K562 (cell line): Measurements from ENCODE around the gene RNF214. TPM values are rescaled to one million over a fixed set of nuclear protein-coding genes. Genes with fewer than 3 reads are reported as not detected.

Source experiments
- ATAC-seq: fragments of 200-7000 bp; cut with Tn5 transposase; 3 replicates; pipeline ENCODE4 v1.9.1; 2020; ENCODE audit warnings: moderate library complexity
- BruUV-seq: library from RNA; stranded (reverse); fragments of 400-500 nt; replicated peaks from 2 replicates; lab custom pipeline; 2021; lab: Mats Ljungman, UMichigan
- CTCF ChIA-PET: fragments of 300-600 bp; formaldehyde crosslinking; extraction: SDS; loops from one replicate; lab custom pipeline; 2021; ENCODE audit warnings: low intra/inter-chr PET ratio; lab: Yijun Ruan, JAX
- POLR2A ChIA-PET: fragments of 300-600, 350-650 bp; sonication (Branson Sonifier 250); formaldehyde crosslinking; extraction: SDS; loops from one replicate; lab custom pipeline; 2021; ENCODE audit warnings: antibody characterized with exemption, inconsistent platforms; lab: Yijun Ruan, JAX
- DNase-seq, 4 experiments: peaks; one replicate each; pipeline versions ENCODE4 v3.0.0 to v3.0.0-alpha.2; 2011 to 2018; ENCODE audit warnings: low spot score in 3 of 4, mixed read lengths in 3 of 4; ENCODE audit errors: extremely low read depth in 1 of 4
- FAIRE-seq: peaks from 2 replicates; lab custom pipeline; 2011; peaks lifted over from hg19 to GRCh38; lab: Jason Lieb, UNC
- H2AFZ ChIP-seq: 2 replicates; pipeline ENCODE4 v1.6.0; 2011; ENCODE audit warnings: low read depth, low read length, control low read depth, inconsistent platforms
- H3K27ac ChIP-seq: fragments of 200-600 bp; 3 replicates; pipeline ENCODE4 v1.8.0; 2011; ENCODE audit warnings: low read depth, mild to moderate bottlenecking, control low read depth, inconsistent platforms, low read length, moderate library complexity, mixed read lengths; ENCODE audit errors: extremely low read depth
- H3K27me3 ChIP-seq, 2 experiments: fragments of 300-600 bp in 1 of 2; 2 replicates in 1 of 2; 3 replicates in 1 of 2; pipeline versions ENCODE4 v1.6.0 to v1.8.0; 2011; ENCODE audit warnings: inconsistent platforms in 2 of 2, low read length in 2 of 2, mild to moderate bottlenecking in 1 of 2, mixed read lengths in 1 of 2, moderate library complexity in 1 of 2; ENCODE audit not compliant: control insufficient read depth in 2 of 2, insufficient read depth in 2 of 2
- H3K36me3 ChIP-seq: fragments of 300-600 bp; 3 replicates; pipeline ENCODE4 v1.8.0; 2011; ENCODE audit warnings: mild to moderate bottlenecking, low read length, inconsistent platforms; ENCODE audit not compliant: control insufficient read depth, insufficient read depth
- H3K4me1 ChIP-seq, 2 experiments: fragments of 200-600 bp in 1 of 2; replicated peaks in 1 of 2; 2 replicates in 1 of 2; 3 replicates in 1 of 2; pipeline versions ENCODE4 v1.5.1 to v1.8.0; 2011; ENCODE audit warnings: inconsistent platforms in 2 of 2, low read length in 2 of 2, mild to moderate bottlenecking in 1 of 2, mixed read lengths in 1 of 2, moderate library complexity in 1 of 2; ENCODE audit not compliant: control insufficient read depth in 2 of 2, insufficient read depth in 2 of 2
- H3K4me2 ChIP-seq: 2 replicates; pipeline ENCODE4 v1.6.1; 2011; ENCODE audit warnings: low read length, control low read depth, inconsistent platforms, mixed read lengths; ENCODE audit not compliant: insufficient read depth
- H3K4me3 ChIP-seq: fragments of 200-600 bp; sonication (generic), shearing (Covaris generic); 2 replicates; pipeline ENCODE4 v1.5.1; 2016; ENCODE audit warnings: control low read depth, inconsistent platforms
- H3K79me2 ChIP-seq: fragments of 200-600 bp; 3 replicates; pipeline ENCODE4 v1.8.0; 2011; ENCODE audit warnings: low read length, inconsistent platforms; ENCODE audit not compliant: control insufficient read depth, insufficient read depth
- H3K9ac ChIP-seq, 2 experiments: 2 replicates each; pipeline versions ENCODE4 v1.6.0 to v1.6.1; 2011; ENCODE audit warnings: low read depth in 2 of 2, low read length in 2 of 2, control low read depth in 1 of 2, inconsistent platforms in 1 of 2, mild to moderate bottlenecking in 1 of 2, mixed read lengths in 1 of 2; ENCODE audit not compliant: insufficient read depth in 1 of 2
- H3K9me1 ChIP-seq: one replicate; pipeline ENCODE4 v1.6.0; 2011; ENCODE audit warnings: inconsistent platforms, mild to moderate bottlenecking, low read length, moderate library complexity; ENCODE audit not compliant: control insufficient read depth, insufficient read depth
- H3K9me3 ChIP-seq: replicated peaks from 2 replicates; pipeline ENCODE4 v1.5.1; 2011; ENCODE audit warnings: low read depth, low read length, inconsistent platforms; ENCODE audit not compliant: control insufficient read depth, insufficient read depth
- H4K20me1 ChIP-seq: replicated peaks from 2 replicates; pipeline ENCODE4 v1.6.1; 2011; ENCODE audit warnings: low read length, inconsistent platforms, mixed read lengths; ENCODE audit not compliant: control insufficient read depth, insufficient read depth
- BRD9 ChIP-seq: fragments of 450-650 bp; IDR thresholded peaks from 2 replicates; pipeline ENCODE4 v1.6.1; 2018; ENCODE audit warnings: low read depth; ENCODE audit not compliant: partially characterized antibody
- ELK3 ChIP-seq: fragments of 450-650 bp; formaldehyde crosslinking; IDR thresholded peaks from 2 replicates; pipeline ENCODE4 v1.4.0; 2020; ENCODE audit warnings: mild to moderate bottlenecking
- FOXK1 ChIP-seq: sonication (generic); formaldehyde crosslinking; IDR thresholded peaks from 2 replicates; pipeline ENCODE4 v1.8.0; 2022; ENCODE audit warnings: missing genetic modification reagents, mild to moderate bottlenecking, borderline replicate concordance
- GABPB1 ChIP-seq: sonication (generic); formaldehyde crosslinking; IDR thresholded peaks from 2 replicates; pipeline ENCODE4 v1.8.0; 2022; ENCODE audit warnings: mild to moderate bottlenecking, missing genetic modification reagents
- GATA2 ChIP-seq: sonication (generic); formaldehyde crosslinking; IDR thresholded peaks from 2 replicates; pipeline ENCODE4 v1.4.0; 2020; ENCODE audit warnings: mild to moderate bottlenecking, missing genetic modification reagents
- IRF2 ChIP-seq: sonication (generic); formaldehyde crosslinking; IDR thresholded peaks from 2 replicates; pipeline ENCODE4 v1.8.1; 2022; ENCODE audit warnings: mild to moderate bottlenecking, missing genetic modification reagents
- MECOM ChIP-seq: fragments of 250-450 bp; sonication (Bioruptor Pico); IDR thresholded peaks from 2 replicates; pipeline ENCODE4 v1.8.0; 2022; ENCODE audit warnings: inconsistent platforms
- NFIC ChIP-seq: fragments of 450-650 bp; IDR thresholded peaks from 2 replicates; pipeline ENCODE4 v1.6.1; 2017; ENCODE audit warnings: mild to moderate bottlenecking, inconsistent platforms
- SMARCC2 ChIP-seq: fragments of 450-650 bp; IDR thresholded peaks from 2 replicates; pipeline ENCODE4 v1.6.1; 2017; ENCODE audit warnings: antibody characterized with exemption, moderate library complexity, mild to moderate bottlenecking, low read depth
- TAL1 ChIP-seq: fragments of 450-650 bp; IDR thresholded peaks from 2 replicates; pipeline ENCODE4 v1.6.1; 2016; ENCODE audit warnings: mild to moderate bottlenecking
- TBL1XR1 ChIP-seq, 2 experiments: IDR thresholded peaks; 2 replicates each; pipeline ENCODE4 v1.6.1; 2012; ENCODE audit warnings: improper control_type of control experiment in 2 of 2, low read length in 2 of 2, mild to moderate bottlenecking in 1 of 2
- TEAD2 ChIP-seq: fragments of 450-650 bp; IDR thresholded peaks from 2 replicates; pipeline ENCODE4 v1.6.1; 2016; ENCODE audit warnings: missing genetic modification characterization, control low read depth, missing compliant biosample characterization
- ZFX ChIP-seq: sonication (generic); formaldehyde crosslinking; IDR thresholded peaks from 2 replicates; pipeline ENCODE4 v1.8.0; 2022; ENCODE audit warnings: mild to moderate bottlenecking, missing genetic modification reagents, moderate library complexity
- ZNF146 ChIP-seq: IDR thresholded peaks from one replicate; pipeline ENCODE4 v1.6.1; 2018; ENCODE audit warnings: missing compliant biosample characterization; ENCODE audit not compliant: unreplicated experiment
- ZNF584 ChIP-seq: fragments of 200-800 bp; sonication (Bioruptor generic); IDR thresholded peaks from 2 replicates; pipeline ENCODE4 v1.6.1; 2016; ENCODE audit warnings: low read depth, mild to moderate bottlenecking, missing genetic modification characterization, missing compliant biosample characterization
- ZSCAN32 ChIP-seq: fragments of 450-650 bp; formaldehyde crosslinking; IDR thresholded peaks from 2 replicates; pipeline ENCODE4 v1.4.0; 2020; ENCODE audit warnings: mild to moderate bottlenecking, moderate library complexity
- WGBS: fragments of 100-300 bp; shearing (Covaris generic); methylation state at CpG from one replicate; pipeline ENCODE4 v1.1.6; 2016; ENCODE audit warnings: low coverage, mixed read lengths; ENCODE audit not compliant: insufficient coverage; ENCODE audit errors: missing lambda C conversion rate; 5-methylcytosine and 5-hydroxymethylcytosine counted together
- in situ Hi-C: fragments of 300-500 bp; cut with MboI; formaldehyde crosslinking; loops from 4 replicates; pipeline ENCODE4 v1.15.0; 2018; ENCODE audit warnings: inconsistent platforms, mixed read lengths
- intact Hi-C: fragments of 100-400 bp; cut with micrococcal nuclease; formaldehyde crosslinking; loops from 2 replicates; pipeline ENCODE4 v1.14.2; 2022
- polyA plus RNA-seq, 8 experiments: library from polyadenylated mRNA; depleted of rRNA in 4 of 8; stranded (reverse) in 5 of 8; unstranded in 3 of 8; fragments of >200 nt; fragmentation: Nextera tagmentation in 2 of 8; fragmentation: Illumina TruSeq in 1 of 8; extraction: Ambion mirVana in 2 of 8; extraction: Trizol in 1 of 8; gene quantifications; 2 replicates each; pipeline versions ENCODE4 v1.2.1 to v1.2.3, GENCODE V29; 2011 to 2014; ENCODE audit warnings: inconsistent platforms in 1 of 8, missing spikeins in 1 of 8
- total RNA-seq, 7 experiments: library from RNA; depleted of rRNA in 6 of 7; stranded (reverse); fragments of >200 nt in 6 of 7; fragmentation: Illumina TruSeq in 2 of 7; extraction: Trizol in 2 of 7; gene quantifications; 2 replicates each; pipeline versions ENCODE4 v1.2.1 to v1.2.3, GENCODE V29; 2011 to 2021; ENCODE audit warnings: low replicate concordance in 1 of 7

RNF214 gene
- total and polyA plus RNA-seq, 9 of the 15 experiments (the other 6 are each of a cell fraction or from before 2014, with no cell fraction given) = 6.6 to 24.8 (median 11.9) TPM

DNA sequence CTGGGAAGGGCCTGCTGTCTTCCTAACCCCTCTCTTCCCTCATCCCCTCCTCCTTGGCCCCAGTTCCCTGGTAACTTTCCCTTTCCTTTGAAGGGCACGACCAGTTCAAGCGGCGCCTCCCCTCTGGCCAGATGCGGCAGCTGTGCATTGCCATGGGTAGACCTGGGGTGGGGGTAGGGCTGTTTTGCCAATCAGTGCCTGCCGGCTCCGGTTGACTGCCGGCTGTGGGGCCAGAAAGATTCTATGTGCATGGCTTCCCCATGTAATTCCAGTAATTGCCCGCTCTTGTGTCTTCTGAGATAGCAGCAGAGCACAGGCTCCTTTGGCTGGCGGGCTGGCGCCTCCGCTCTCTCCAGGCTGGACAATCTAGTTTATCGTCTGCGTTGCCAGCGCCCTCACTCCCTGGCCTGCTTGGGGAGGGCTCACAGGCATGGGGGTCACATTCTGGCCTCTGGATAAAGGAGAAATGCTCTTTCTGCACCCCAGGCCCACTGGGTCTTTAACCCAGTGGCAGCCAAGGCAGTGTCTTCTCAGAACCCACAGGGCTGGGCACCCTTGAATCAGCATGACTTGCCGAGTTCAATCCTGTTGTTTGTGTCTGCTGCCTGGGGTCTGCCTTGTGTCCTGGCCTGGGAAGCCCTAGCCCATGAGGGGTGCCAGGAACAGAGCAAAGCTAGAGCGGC lies 44.5 kb upstream of the RNF214 start:
- H3K4me3 ChIP-seq = no peak overlapping the region
- H4K20me1 ChIP-seq = 0 out of 2 replicates have a peak, but pooled peaks cover 3% of the 10 kb centered on the region
- FAIRE-seq = no peak
- H2AFZ ChIP-seq = no peak overlapping the region
- intact Hi-C loops = no loop called here
- in situ Hi-C loops = no loop called here
- TF ChIP-seq FOXK1 (CRISPR knock-in tag) (no peak), IRF2 (CRISPR knock-in tag) (no peak), ZNF584 (CRISPR knock-in tag) (no peak), TBL1XR1 (IDR thresholded peaks at IDR 0.05; ENCODE audit: low read length in 2 of 2) (no peak), ZFX (no peak), GABPB1 (CRISPR knock-in tag) (no peak), SMARCC2 (no peak), BRD9 (no peak), NFIC (no peak), GATA2 (CRISPR knock-in tag) (no peak), TEAD2 (tag) (no peak), ZNF146 (CRISPR knock-in tag) (no peak), ZSCAN32 (CRISPR knock-in tag) (no peak), TAL1 (no peak), ELK3 (CRISPR knock-in tag) (no peak), MECOM (CRISPR knock-in tag) (no peak)
- no peaks in the 10 kb centered on the region for H3K27me3 ChIP-seq
- no peak overlapping the region for H3K4me2 ChIP-seq
- CTCF ChIA-PET = no interaction called here
- peaks cover 46% of the 10 kb centered on the region; the same call in 1 of the 3 replicates for H3K36me3 ChIP-seq
- 89% methylated on average over 7 of the region's 16 CpGs for whole genome bisulfite sequencing
- no peak for DNase-seq
- no peaks in the 10 kb centered on the region for H3K79me2 ChIP-seq
- ATAC-seq = no peak
- H3K9me3 ChIP-seq = no peaks in the 10 kb centered on the region
- no TSS peak for BruUV-seq
- POLR2A ChIA-PET = no interaction called here
- no peak overlapping the region for H3K9ac ChIP-seq
- H3K27ac ChIP-seq = no peak overlapping the region
- H3K9me1 ChIP-seq = no peaks in the 10 kb centered on the region
- H3K4me1 ChIP-seq = 0 out of 5 replicates have a peak, but pooled peaks cover 0 to 4% of the 10 kb centered on the region in 2 experiments
